Forelimb muscle (tissue), 1 donor: ENCODE data around the gene IGSF9B. TPM values are rescaled to one million over a fixed set of nuclear protein-coding genes. Genes with fewer than 3 reads are reported as not detected.

Experiments used
- DNase-seq: peaks from one replicate; pipeline ENCODE4 v3.0.0-alpha.2; 2013; ENCODE audit warnings: low read depth
- polyA plus RNA-seq: library from polyadenylated mRNA; unstranded; fragments of 120-200 nt; gene quantifications from one replicate; pipeline ENCODE4 v1.2.1, GENCODE V29; 2013; ENCODE audit not compliant: insufficient read length

Gene IGSF9B
- polyA plus RNA-seq, 1 donor, result 11.8 TPM

DNA sequence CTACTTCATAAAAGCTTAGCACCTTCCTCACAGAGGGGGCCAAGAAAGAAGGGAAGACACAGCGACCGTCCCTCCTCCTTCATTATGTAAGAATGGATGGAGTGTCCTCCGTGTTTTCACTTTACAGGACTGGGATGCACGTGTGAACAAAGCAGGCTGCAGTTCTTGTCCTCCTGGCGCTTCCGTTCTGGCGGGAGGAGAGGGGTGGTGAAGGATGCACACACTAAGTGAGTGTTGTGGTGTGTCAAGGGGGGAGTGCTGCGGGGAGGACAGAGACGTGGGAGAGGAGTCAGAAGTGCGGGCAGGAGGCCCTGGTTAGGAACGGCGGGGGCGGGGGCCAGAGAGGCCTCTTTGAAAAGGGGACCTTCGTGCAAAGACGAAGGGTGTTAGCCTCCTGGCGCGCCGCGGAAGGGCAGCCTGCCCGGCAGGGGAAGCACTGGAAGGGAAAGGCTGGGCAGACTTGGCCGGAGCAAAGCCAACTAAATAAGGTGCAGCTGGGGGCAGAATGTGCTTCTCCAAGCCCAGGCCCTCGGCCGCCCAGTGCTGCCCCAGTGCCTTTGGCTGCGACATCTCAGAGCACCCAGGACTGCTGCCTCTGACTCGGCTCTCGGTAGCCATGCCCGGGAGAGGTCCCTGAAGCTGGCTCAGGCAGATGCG is 27.0 kb upstream of the IGSF9B start:
- no peak for DNase-seq

DNA sequence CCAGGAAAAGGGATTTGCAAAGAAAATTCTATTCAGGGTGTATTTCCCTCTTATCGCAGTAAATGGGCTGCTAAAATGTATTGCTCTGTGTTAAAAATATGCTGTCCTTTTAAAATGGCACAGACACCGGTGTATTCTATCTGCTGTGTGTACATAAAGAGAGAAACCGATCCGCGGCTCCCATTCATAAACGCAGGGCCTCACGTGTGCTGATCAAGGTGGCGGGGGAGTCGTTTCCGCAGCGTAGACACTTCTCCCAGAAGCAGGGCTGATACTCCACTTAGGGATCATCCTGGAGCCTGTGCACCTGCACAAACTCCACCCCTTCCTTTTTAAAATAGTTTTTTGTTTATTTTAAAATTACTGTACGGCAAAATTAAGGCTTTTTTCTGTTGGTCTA is 26.1 kb upstream of the IGSF9B start:
- DNase-seq, result no peak

DNA sequence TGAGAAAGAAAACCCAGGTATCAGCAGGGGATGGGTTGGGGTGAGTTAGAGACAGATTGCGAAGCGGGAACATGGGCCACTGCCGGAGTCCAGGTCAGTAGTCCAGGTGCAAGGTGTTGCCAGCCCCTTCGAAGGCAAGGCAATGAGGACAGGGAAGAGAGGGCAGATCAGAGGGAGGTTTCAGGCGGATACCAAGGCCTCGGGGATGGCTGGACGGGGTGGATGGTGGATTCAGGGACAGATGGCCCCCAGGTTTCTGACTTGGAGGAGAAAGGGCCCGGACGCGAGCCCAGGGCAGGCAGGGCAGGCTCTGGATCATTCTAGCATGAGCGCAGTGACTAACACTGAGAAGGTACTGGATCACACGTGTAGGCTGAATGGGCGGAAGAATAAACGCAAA is 25.4 kb upstream of the IGSF9B start:
- DNase-seq, result no peak

- DNase-seq, result no peak
These were observed 24.4 kb upstream of the IGSF9B start for GRCh38 chr11:133981156-133981555.

DNA sequence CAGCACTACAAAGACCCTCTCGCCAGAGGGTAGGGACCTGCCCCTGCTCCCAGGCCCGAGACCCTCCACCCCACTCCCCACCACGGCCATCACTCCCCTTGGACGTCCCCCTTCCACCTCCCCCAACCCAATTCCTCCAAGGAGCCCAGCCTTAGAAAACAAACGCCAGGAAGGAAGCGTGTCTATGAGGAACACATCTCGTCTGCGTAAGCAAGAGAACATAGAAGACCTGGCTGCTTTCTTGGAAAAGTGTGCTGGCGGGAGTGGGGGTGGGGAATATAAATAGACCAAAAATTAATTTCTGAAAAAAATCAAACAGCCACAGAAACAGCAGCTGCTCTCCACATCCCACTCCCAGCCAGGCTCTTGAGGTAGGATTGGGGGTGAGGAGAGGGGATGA is 23.9 kb upstream of the IGSF9B start:
- no peak for DNase-seq

DNA sequence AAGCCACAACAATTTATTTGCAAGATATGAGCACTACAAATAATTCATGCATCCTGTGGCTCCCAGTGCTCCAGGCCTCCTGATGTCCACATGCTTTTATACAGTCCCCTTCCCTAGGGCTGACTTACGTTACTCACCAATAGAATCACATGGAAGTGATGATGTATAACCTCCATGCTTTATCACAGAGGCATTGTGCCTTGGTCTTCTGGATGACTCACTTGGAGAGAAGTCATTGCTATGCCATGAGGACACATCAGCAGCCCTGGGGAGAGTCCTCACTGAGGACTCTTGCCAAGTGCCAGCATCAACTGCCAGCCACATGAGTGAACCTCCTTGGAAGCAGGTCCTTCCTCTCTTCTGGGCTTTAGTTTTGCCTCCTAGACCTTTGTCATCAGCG is 22.0 kb upstream of the IGSF9B start:
- no peak for DNase-seq

DNA sequence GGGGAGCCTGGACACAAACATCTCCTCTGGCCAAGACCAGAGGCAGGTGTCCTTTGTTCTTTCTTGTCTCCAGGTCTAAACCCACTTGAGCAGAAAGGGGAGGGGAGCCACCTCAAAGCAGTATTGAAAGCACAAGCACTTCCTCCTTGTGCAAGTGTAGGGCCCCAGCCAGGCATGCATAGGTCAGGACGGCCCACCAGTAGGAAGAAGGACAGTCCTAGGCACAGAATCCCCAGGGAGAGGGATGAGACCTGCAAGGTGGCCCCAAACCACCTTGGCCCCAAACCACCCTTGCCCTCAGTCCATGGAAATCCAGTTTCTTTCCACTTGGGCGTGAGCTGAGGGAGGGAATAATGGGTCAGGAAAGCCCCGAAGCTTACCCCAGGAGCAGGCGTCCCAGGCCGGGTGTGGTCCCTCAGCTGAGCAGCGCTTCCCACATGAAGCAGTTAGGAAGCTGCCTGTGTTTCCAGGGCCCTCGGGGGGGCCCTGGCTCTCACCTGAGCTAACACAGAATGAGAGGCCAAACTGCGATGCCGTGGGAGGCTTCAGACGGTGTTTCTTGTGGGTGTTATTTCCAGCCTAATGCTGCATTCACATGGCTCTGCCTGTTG is 20.4 kb upstream of the IGSF9B start:
- DNase-seq, result no peak

DNA sequence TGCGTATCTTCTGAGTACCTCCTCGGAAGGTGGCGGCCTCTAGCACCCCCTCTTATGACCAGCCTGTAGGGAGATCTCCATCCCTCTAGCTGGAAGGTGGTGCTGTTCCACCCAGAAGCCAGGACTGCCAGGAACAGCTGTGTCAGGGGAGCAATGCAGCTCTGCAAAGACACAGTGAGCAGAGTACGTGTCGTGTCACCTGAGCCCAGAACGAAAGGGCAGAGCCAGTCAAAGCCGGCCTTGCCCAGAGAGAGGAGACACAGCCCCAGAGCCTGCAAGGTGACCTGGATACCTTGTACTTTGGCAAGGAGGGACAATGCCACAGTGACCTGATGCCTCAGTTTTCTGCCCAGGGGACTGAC is 18.7 kb upstream of the IGSF9B start:
- no peak for DNase-seq

DNA sequence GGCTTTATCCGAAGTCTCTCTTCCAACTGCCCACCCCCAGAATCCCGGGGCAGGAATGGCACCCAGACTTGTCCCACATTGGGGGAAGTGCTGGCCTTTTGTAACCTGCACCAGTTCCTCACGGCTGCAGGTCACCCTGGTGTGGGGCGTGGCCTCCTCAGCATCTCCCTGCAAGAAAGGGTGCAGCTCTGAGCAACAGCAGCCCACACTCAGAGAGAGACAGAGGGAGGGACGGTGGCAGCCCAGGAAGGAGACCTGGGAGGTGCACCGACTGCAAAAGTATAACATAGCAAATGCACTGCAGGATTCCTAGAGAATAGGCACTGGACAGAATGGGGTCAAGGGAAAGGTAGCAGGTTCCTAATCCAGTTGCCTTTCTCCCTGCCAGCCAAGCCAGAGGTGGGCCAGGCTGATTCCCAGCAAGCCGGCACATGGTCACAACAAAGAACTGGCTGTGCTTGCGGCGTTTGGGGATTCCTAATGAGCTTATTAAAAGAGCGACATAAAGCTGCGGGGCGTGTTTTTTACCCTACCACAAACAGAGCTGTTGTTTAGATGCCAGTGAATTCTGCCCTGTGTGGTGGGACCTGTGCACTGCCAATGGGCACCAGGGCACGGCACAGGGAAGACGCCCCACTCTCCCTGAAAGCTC is 18.2 kb upstream of the IGSF9B start:
- DNase-seq, result no peak

GRCh38 chr11:133971881-133972280 is 15.1 kb upstream of the IGSF9B start:
- no peak for DNase-seq

DNA sequence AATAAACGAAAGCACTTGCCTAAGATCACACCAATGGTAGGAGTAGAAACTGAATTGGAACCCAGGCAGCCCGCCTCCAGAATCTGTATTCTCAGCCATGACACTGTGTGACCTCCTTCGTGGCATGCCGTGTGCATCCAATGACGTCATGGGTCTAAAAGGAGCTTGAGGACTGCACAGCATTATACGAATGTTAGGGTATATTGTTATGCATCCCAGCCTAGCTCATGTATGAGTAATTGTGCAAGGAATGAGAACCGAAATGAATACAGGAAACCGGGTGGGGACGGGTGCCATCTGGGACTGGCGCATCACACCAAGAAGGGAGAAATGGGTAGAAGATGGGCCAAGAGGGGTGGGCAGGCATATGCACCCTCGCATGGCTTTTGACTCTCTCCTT is 12.3 kb upstream of the IGSF9B start:
- no peak for DNase-seq

- no peak for DNase-seq
These were observed 11.5 kb upstream of the IGSF9B start for GRCh38 chr11:133968300-133968699.

GRCh38 chr11:133967599-133968238 is 11.0 kb upstream of the IGSF9B start:
- DNase-seq, result no peak

- no peak for DNase-seq
These were observed 10.3 kb upstream of the IGSF9B start for GRCh38 chr11:133966921-133967598.

DNA sequence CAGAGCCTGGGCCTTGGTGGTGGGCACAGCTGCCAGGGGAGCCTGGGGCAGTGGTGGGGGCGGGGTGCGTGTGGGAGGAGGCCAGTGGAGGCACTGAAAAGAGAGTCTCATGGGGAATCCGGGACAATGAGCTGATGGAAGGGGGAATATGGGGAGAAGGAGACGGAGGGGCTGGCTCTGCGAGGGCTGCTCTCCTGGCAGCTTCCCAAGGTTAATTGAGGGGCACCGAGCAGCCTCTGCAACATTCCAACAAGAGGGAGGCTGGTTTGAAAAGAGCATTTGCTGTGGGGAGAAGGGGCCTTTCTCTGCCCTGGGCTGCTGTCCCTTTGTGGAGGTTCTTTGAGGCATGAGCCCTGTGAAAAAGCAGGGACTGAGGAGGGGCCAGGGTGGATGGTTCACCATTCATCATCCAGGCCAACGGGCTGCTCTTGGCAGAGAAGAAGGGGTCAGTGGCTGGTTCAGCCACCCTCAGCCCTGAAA is 9.4 kb upstream of the IGSF9B start:
- DNase-seq, result no peak

DNA sequence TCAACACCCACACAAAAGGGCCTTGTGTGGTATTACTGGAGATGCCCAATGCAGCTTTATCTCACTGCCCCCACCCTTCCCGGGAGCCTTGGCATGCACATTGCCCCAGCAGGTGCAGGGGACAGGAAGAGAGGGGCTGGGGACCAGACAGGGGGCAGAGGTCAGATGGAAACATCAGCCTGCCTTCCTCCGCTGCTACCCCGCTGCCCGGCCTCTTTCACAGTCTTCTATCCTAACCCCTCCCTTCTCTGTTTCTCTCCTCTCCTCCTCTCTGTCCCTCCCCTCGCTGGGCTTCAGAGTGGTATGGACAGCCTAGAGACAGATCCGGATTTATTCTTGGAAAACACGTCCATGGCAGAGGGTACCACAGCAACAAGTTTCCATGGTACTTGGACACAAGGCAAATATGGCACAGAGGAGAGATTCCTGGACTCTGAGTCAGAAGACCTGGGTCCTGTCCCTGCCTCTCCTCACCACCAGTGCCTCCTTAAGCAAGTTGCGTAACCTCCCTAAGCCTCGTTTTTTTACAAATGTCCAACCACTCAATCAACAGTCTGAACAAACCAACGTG is 8.3 kb upstream of the IGSF9B start:
- no peak for DNase-seq

DNA sequence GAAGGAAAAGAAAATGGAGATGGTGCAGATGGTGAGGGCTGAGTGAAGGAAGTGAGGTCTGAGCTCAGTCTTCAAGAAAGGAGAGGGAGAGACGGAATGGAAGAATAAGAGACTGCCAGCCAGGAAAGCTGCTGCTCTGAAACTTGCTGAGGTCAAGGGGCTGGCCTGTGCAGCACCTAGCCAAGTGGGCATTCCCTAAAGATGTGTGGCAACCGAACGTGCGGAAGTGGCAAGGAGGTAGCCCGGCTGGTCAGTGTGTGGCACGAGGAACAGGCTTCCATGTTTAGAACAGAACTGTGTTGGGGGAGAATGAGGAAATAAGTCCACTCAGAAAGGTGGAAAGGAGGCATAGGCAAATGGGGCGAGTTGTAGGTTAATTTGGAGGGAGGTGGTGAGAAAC is 7.6 kb upstream of the IGSF9B start:
- DNase-seq, result no peak

GRCh38 chr11:133961890-133962289 is 5.1 kb upstream of the IGSF9B start:
- DNase-seq, result no peak

DNA sequence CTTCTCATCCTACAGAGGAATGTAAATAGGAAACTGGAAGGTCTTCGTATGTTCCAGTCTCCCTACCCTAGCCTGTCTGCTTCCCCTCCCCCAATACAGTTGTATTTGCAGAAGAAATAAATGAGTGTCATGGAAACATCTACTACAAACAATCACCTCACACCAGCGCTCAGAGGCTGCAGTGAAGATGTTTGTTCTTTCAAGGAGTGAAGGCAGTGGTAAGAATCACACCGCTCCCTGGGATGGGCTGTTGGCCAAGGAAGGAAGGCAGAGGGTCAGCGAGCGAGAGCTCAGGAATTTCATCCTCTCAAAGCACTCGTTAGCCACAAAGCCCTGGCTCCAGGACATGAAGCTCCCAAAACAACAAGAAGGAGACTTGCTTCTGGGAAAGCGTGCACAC is 1.1 kb upstream of the IGSF9B start:
- DNase-seq, result no peak

DNA sequence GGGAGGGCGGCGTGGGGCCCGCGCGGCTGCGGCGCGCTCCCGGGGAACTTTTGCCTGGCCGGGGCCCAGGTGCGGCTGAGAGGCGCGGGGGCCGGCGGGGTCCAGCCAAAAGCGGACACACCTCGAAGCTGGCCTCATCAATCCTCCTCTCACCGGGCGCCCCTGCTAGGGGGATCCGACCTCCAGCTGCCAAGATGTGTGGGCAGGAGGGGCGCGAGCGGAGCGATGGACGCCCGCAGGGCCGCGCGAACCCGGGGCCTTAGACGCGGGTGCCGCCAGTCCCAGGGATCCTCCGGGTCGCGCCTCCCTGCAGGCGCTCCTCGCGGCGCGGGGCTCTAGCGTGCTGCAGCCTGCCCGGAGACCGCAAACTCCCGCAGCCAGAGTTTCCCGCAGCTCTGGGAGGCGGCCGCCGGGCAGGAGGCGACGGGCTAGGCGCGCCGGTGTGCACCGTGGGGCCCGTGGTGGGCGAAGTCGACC is 785 bp downstream of the IGSF9B start:
- no peak for DNase-seq

GRCh38 chr11:133955081-133955891 is 1.5 kb downstream of the IGSF9B start:
- no peak for DNase-seq
